HepG2 (cell line): ENCODE data around the gene MAP3K7CL. TPM values are rescaled to one million over a fixed set of nuclear protein-coding genes. Genes with fewer than 3 reads are reported as not detected.

Source experiments
- DNMT3B ChIP-seq: conservative IDR thresholded peaks from 2 replicates; pipeline ENCODE4 v1.6.1; 2016; ENCODE audit warnings: missing biosample characterization, control low read depth
- EZH2 ChIP-seq: conservative IDR thresholded peaks from 2 replicates; pipeline ENCODE4 v1.6.1; 2012; ENCODE audit warnings: mild to moderate bottlenecking, low read depth, low read length, moderate library complexity
- PITX1 ChIP-seq: sonication (generic); formaldehyde crosslinking; IDR thresholded peaks from 2 replicates; pipeline ENCODE4 v1.5.1; 2020; ENCODE audit warnings: mild to moderate bottlenecking, missing genetic modification reagents
- SSRP1 ChIP-seq: IDR thresholded peaks from 2 replicates; pipeline ENCODE4 v1.6.1; 2016; ENCODE audit warnings: control low read depth
- ZNF670 ChIP-seq: sonication (generic); formaldehyde crosslinking; IDR thresholded peaks from 2 replicates; pipeline ENCODE4 v1.8.0; 2022; ENCODE audit warnings: mild to moderate bottlenecking, missing genetic modification reagents, borderline replicate concordance
- ZNF773 ChIP-seq: sonication (generic); formaldehyde crosslinking; IDR thresholded peaks from 2 replicates; pipeline ENCODE4 v1.4.0; 2020; ENCODE audit warnings: missing genetic modification reagents, borderline replicate concordance
- ZNF878 ChIP-seq: sonication (generic); formaldehyde crosslinking; IDR thresholded peaks from 2 replicates; pipeline ENCODE4 v1.8.1; 2023; ENCODE audit warnings: mild to moderate bottlenecking, missing genetic modification reagents, moderate library complexity
- polyA plus RNA-seq, 8 experiments: library from polyadenylated mRNA; depleted of rRNA in 3 of 8; stranded (reverse) in 7 of 8; unstranded in 1 of 8; fragments of >200 nt; fragmentation: Illumina TruSeq in 4 of 8; extraction: Trizol in 4 of 8; gene quantifications; 2 replicates each; pipeline versions ENCODE4 v1.2.1 to v1.2.3, GENCODE V29; 2011 to 2016; ENCODE audit warnings: low read depth in 4 of 8, missing spikeins in 1 of 8, mixed read lengths in 1 of 8; ENCODE audit not compliant: insufficient read depth in 1 of 8
- total RNA-seq, 5 experiments: library from RNA; depleted of rRNA; stranded (reverse); fragments of >200 nt; fragmentation: Illumina TruSeq; extraction: Trizol; gene quantifications; 2 replicates each; pipeline ENCODE4 v1.2.3, GENCODE V29; 2016; ENCODE audit warnings: low read depth in 1 of 5
- TF ChIP-seq, protein P1 (sequence below), 2 experiments: fragments of 450-650 bp in 1 of 2; sonication (generic) in 1 of 2; formaldehyde crosslinking in 1 of 2; IDR thresholded peaks; 2 replicates each; pipeline versions ENCODE4 v1.6.1 to v1.8.0; 2016 to 2022; ENCODE audit warnings: antibody characterized with exemption in 1 of 2, mild to moderate bottlenecking in 1 of 2, missing genetic modification reagents in 1 of 2
- TF ChIP-seq, protein P2 (sequence below): sonication (generic); formaldehyde crosslinking; IDR thresholded peaks from 2 replicates; pipeline ENCODE4 v1.4.0; 2020; ENCODE audit warnings: mild to moderate bottlenecking, missing genetic modification reagents
- TF ChIP-seq, protein P3 (sequence below): sonication (generic); formaldehyde crosslinking; IDR thresholded peaks from 2 replicates; pipeline ENCODE4 v1.4.0; 2020; ENCODE audit warnings: missing genetic modification reagents, borderline replicate concordance
- TF ChIP-seq, protein P4 (sequence below): IDR thresholded peaks from 2 replicates; pipeline ENCODE4 v1.6.1; 2016; ENCODE audit warnings: low read depth

MAP3K7CL gene
- total and polyA plus RNA-seq, 2 of the 13 experiments (the other 11 are each of a cell fraction or from before 2014, with no cell fraction given) = 0.04 to 0.15 TPM

DNA sequence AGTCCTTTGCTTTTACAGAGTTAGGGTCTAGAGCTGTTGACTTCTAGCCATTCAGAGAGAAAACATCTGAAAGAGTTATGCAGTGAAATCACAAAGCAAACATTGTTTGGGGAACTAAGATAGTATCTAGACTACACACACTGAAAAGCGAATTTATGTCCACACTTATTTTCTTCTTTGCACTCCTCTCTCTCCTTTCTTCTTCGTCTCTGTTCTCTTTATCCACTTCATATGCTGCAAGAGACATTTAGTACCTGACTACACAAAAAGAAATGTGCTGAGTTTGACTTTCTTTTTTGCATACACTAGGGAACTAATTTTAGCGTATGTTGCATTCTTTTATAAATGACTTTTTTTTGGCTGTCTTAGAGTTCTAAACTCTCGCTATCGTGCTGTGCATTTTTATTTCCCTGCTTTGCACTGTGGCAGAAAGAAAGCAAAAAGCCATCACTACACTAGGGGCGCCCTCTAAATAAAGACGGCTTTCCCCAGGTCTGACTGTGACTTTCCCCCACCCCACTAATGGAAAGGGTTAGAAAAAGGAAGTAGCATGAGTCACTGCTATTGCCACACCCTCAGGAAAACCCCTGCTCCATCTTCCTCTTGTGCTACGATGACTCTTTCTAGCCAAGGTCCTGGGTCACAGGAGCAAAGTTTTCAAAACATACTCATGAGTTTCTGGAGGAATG lies 65.7 kb downstream of the MAP3K7CL start (continued):
- TF ChIP-seq, protein P1, sequence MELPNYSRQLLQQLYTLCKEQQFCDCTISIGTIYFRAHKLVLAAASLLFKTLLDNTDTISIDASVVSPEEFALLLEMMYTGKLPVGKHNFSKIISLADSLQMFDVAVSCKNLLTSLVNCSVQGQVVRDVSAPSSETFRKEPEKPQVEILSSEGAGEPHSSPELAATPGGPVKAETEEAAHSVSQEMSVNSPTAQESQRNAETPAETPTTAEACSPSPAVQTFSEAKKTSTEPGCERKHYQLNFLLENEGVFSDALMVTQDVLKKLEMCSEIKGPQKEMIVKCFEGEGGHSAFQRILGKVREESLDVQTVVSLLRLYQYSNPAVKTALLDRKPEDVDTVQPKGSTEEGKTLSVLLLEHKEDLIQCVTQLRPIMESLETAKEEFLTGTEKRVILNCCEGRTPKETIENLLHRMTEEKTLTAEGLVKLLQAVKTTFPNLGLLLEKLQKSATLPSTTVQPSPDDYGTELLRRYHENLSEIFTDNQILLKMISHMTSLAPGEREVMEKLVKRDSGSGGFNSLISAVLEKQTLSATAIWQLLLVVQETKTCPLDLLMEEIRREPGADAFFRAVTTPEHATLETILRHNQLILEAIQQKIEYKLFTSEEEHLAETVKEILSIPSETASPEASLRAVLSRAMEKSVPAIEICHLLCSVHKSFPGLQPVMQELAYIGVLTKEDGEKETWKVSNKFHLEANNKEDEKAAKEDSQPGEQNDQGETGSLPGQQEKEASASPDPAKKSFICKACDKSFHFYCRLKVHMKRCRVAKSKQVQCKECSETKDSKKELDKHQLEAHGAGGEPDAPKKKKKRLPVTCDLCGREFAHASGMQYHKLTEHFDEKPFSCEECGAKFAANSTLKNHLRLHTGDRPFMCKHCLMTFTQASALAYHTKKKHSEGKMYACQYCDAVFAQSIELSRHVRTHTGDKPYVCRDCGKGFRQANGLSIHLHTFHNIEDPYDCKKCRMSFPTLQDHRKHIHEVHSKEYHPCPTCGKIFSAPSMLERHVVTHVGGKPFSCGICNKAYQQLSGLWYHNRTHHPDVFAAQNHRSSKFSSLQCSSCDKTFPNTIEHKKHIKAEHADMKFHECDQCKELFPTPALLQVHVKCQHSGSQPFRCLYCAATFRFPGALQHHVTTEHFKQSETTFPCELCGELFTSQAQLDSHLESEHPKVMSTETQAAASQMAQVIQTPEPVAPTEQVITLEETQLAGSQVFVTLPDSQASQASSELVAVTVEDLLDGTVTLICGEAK (IDR thresholded peaks at IDR 0.05) = no peak
- TF ChIP-seq, protein P1 (CRISPR knock-in tag; IDR thresholded peaks at IDR 0.05) = no peak
- TF ChIP-seq, protein P2, sequence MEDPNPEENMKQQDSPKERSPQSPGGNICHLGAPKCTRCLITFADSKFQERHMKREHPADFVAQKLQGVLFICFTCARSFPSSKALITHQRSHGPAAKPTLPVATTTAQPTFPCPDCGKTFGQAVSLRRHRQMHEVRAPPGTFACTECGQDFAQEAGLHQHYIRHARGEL = no peak
- TF ChIP-seq, protein P3, sequence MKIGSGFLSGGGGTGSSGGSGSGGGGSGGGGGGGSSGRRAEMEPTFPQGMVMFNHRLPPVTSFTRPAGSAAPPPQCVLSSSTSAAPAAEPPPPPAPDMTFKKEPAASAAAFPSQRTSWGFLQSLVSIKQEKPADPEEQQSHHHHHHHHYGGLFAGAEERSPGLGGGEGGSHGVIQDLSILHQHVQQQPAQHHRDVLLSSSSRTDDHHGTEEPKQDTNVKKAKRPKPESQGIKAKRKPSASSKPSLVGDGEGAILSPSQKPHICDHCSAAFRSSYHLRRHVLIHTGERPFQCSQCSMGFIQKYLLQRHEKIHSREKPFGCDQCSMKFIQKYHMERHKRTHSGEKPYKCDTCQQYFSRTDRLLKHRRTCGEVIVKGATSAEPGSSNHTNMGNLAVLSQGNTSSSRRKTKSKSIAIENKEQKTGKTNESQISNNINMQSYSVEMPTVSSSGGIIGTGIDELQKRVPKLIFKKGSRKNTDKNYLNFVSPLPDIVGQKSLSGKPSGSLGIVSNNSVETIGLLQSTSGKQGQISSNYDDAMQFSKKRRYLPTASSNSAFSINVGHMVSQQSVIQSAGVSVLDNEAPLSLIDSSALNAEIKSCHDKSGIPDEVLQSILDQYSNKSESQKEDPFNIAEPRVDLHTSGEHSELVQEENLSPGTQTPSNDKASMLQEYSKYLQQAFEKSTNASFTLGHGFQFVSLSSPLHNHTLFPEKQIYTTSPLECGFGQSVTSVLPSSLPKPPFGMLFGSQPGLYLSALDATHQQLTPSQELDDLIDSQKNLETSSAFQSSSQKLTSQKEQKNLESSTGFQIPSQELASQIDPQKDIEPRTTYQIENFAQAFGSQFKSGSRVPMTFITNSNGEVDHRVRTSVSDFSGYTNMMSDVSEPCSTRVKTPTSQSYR (CRISPR knock-in tag) = no peak
- TF ChIP-seq PITX1 (CRISPR knock-in tag) (no peak), EZH2 (no peak), SSRP1 (CRISPR knock-in tag) (no peak), DNMT3B (CRISPR knock-in tag) (no peak), ZNF670 (CRISPR knock-in tag) (no peak), ZNF773 (no peak), ZNF878 (CRISPR knock-in tag) (no peak)
- TF ChIP-seq, protein P4, sequence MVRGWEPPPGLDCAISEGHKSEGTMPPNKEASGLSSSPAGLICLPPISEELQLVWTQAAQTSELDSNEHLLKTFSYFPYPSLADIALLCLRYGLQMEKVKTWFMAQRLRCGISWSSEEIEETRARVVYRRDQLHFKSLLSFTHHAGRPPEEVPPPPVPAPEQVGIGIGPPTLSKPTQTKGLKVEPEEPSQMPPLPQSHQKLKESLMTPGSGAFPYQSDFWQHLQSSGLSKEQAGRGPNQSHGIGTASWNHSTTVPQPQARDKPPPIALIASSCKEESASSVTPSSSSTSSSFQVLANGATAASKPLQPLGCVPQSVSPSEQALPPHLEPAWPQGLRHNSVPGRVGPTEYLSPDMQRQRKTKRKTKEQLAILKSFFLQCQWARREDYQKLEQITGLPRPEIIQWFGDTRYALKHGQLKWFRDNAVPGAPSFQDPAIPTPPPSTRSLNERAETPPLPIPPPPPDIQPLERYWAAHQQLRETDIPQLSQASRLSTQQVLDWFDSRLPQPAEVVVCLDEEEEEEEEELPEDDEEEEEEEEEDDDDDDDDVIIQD = peak; percentile 60; the same call in 1 of the 2 replicates
